Activated naive CD8-positive, alpha-beta T cell treated with anti-CD3 and anti-CD28 coated beads, Interleukin-2, amount 10 ng/mL, durations not matched to agents 7 days and 5 days (primary cell): ENCODE results near the gene TMC4. TPM values are rescaled to one million over a fixed set of nuclear protein-coding genes. Genes with fewer than 3 reads are reported as not detected.
A peak's percentile ranks its signal among the peaks of the same experiment; 100 is the strongest.
"Not testable (repeated sequence)": the region's sequence is repeated elsewhere in the genome, so short reads cannot be mapped to it uniquely, and the experiment has no call there.

Source experiments
- ATAC-seq: fragments of 150-1000 bp; cut with Tn5 transposase; one replicate; pipeline ENCODE4 v1.10.0; 2021; ENCODE audit warnings: low read depth, moderate library complexity
- POLR2A ChIA-PET: fragments of 350-600 bp; sonication (Branson Sonifier 250); formaldehyde crosslinking; loops from one replicate; lab custom pipeline; 2021; ENCODE audit warnings: antibody characterized with exemption; lab: Charles Lee
- DNase-seq: peaks from one replicate; pipeline ENCODE4 v3.0.0; 2021
- H3K27ac Mint-ChIP-seq: one replicate; pipeline ENCODE4 v1.8.0; 2022; ENCODE audit warnings: mild to moderate bottlenecking, mixed read lengths
- H3K27me3 Mint-ChIP-seq: one replicate; pipeline ENCODE4 v1.8.0; 2022; ENCODE audit warnings: mild to moderate bottlenecking, moderate library complexity, mixed read lengths
- H3K36me3 Mint-ChIP-seq: one replicate; pipeline ENCODE4 v1.8.0; 2021; ENCODE audit warnings: mild to moderate bottlenecking, mixed read lengths
- H3K4me1 Mint-ChIP-seq: one replicate; pipeline ENCODE4 v1.8.0; 2021; ENCODE audit warnings: mixed read lengths
- H3K4me3 Mint-ChIP-seq: one replicate; pipeline ENCODE4 v1.8.0; 2022; ENCODE audit warnings: mild to moderate bottlenecking, moderate library complexity, mixed read lengths
- H3K9me3 Mint-ChIP-seq: one replicate; pipeline ENCODE4 v1.8.0; 2021; ENCODE audit warnings: mixed read lengths
- total RNA-seq, 2 experiments: library from RNA; stranded (reverse); gene quantifications; one replicate each; pipeline ENCODE4 v1.2.3, GENCODE V29; 2021

The TMC4 gene
- total RNA-seq, 2 experiments from 2014 or later = 1.7 to 3.0 TPM

GRCh38 chr19:54186351-54186750 is 13.4 kb upstream of the TMC4 start:
- Mint-ChIP-seq H3K4me3 (no peak overlapping the region), H3K9me3 (no peaks in the 10 kb centered on the region), H3K27me3 (no peaks in the 10 kb centered on the region), H3K4me1 (peaks cover 15% of the 10 kb centered on the region), H3K27ac (no peak overlapping the region), H3K36me3 (peaks cover 8% of the 10 kb centered on the region)
- no peak for ATAC-seq
- POLR2A ChIA-PET = interaction anchor here (6.7 kb wide), 1 partner anchor 14 kb away, joined by 106 read pairs; the partner anchor contains the start of gene RPS9
- DNase-seq = no peak

- Mint-ChIP-seq H3K27ac (no peak overlapping the region), H3K27me3 (no peaks in the 10 kb centered on the region), H3K9me3 (no peaks in the 10 kb centered on the region), H3K4me1 (peaks cover 15% of the 10 kb centered on the region), H3K4me3 (no peak overlapping the region), H3K36me3 (peaks cover 8% of the 10 kb centered on the region)
- DNase-seq = no peak
- ATAC-seq = no peak
- POLR2A ChIA-PET = interaction anchor here (1.0 kb wide), 1 partner anchor 18 kb away, joined by 3 read pairs; the partner anchor contains the start of gene RPS9
Measured at GRCh38 chr19:54183431-54183830, 10.5 kb upstream of the TMC4 start.

- H3K27me3 Mint-ChIP-seq, H3K9me3 Mint-ChIP-seq, H3K4me1 Mint-ChIP-seq, ATAC-seq, H3K4me3 Mint-ChIP-seq, DNase-seq, POLR2A ChIA-PET, H3K27ac Mint-ChIP-seq: not testable (repeated sequence)
- peaks cover 11% of the 10 kb centered on the region for H3K36me3 Mint-ChIP-seq
Measured at GRCh38 chr19:54181894-54182293, 8.9 kb upstream of the TMC4 start.

DNA sequence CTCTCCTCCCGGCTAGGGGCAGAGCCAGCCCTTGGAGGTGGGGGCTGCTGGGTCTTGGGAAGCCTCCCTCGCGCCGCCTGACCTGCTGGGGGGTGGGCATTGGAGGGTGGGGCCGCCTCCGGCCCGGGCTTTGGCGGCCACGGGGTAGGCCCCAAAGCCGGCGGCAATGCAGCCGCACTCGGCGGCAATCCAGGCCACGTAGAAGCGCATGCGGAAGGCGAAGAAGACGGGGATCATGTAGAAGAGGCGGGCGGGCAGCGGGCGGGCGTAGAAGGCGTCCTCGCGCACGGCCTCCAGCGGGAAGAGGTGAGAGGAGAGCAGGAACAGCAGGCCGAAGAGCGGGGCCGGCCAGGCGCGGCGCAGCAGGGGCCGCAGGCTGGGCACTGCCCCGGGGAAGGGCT is 7.7 kb upstream of the TMC4 start:
- no peaks in the 10 kb centered on the region for H3K9me3 Mint-ChIP-seq
- POLR2A ChIA-PET = no interaction called here

GRCh38 chr19:54179921-54180461 is 7.0 kb upstream of the TMC4 start:
- Mint-ChIP-seq H3K4me3 (no peak overlapping the region), H3K4me1 (peaks cover 3% of the 10 kb centered on the region), H3K9me3 (no peaks in the 10 kb centered on the region), H3K27me3 (no peaks in the 10 kb centered on the region), H3K27ac (no peak overlapping the region), H3K36me3 (peaks cover 7% of the 10 kb centered on the region)
- ATAC-seq = peak; percentile 19
- DNase-seq = no peak
- POLR2A ChIA-PET = no interaction called here

More for the DNA sequence above, 7.7 kb upstream of the TMC4 start:
- DNase-seq (no peak), ATAC-seq (no peak)
- Mint-ChIP-seq H3K27me3 (no peaks in the 10 kb centered on the region), H3K36me3 (peaks cover 7% of the 10 kb centered on the region), H3K27ac (no peak overlapping the region), H3K4me1 (peaks cover 6% of the 10 kb centered on the region), H3K4me3 (no peak overlapping the region)

DNA sequence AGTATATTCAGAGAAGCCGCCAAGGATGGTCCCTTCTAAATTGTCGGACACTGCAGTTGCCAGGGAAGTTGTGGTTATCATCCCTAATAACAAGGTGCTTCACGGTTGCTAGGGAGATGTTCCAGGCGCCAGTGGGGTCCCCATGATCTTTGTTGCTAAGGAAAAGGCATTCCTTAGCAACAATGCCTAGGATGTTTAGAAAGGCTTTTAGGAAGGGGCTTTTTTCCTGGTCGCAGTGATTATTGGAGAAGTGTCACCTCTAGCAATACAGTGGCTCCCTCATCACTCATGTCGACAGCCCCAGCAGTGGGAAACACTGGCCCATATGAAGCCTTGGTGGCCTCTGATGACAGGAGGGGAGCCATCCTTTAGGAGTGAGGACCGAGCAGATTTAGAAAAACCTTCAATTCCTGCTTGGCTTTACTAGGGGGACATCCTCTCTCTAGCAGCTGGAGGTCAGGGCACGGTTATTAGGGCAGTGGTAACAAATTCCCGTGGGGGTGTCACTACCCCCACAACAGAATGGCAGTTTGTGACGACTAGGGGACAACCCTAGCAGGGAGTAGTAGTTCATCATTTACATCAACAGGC is 6.4 kb upstream of the TMC4 start:
- no peaks in the 10 kb centered on the region for H3K9me3 Mint-ChIP-seq
- POLR2A ChIA-PET = no interaction called here
- H3K4me3 Mint-ChIP-seq = no peak overlapping the region
- no peak overlapping the region for H3K27ac Mint-ChIP-seq
- H3K4me1 Mint-ChIP-seq = peaks cover 3% of the 10 kb centered on the region
- peaks cover 7% of the 10 kb centered on the region for H3K36me3 Mint-ChIP-seq
- no peaks in the 10 kb centered on the region for H3K27me3 Mint-ChIP-seq
- no peak for DNase-seq
- no peak for ATAC-seq

GRCh38 chr19:54178581-54179261 is 5.8 kb upstream of the TMC4 start:
- H3K9me3 Mint-ChIP-seq = no peaks in the 10 kb centered on the region
- peaks cover 2% of the 10 kb centered on the region for H3K4me1 Mint-ChIP-seq
- H3K4me3 Mint-ChIP-seq = no peak overlapping the region
- ATAC-seq (peak; percentile 82), DNase-seq (no peak)
- peaks cover 4% of the 10 kb centered on the region for H3K36me3 Mint-ChIP-seq
- H3K27ac Mint-ChIP-seq = no peak overlapping the region
- H3K27me3 Mint-ChIP-seq = no peaks in the 10 kb centered on the region
- POLR2A ChIA-PET = no interaction called here

GRCh38 chr19:54173951-54174834 is 1.2 kb upstream of the TMC4 start:
- no peaks in the 10 kb centered on the region for H3K9me3 Mint-ChIP-seq
- DNase-seq (no peak), ATAC-seq (no peak)
- peaks cover 1% of the 10 kb centered on the region for H3K4me1 Mint-ChIP-seq
- peaks cover 4% of the 10 kb centered on the region for H3K36me3 Mint-ChIP-seq
- H3K27me3 Mint-ChIP-seq = no peaks in the 10 kb centered on the region
- POLR2A ChIA-PET = interaction anchor here (0.6 to 1.3 kb wide), 4 partner anchors 10 to 84 kb away, joined by 3 to 5 read pairs (median 4); partner anchors contain the start of gene MBOAT7
- no peak overlapping the region for H3K27ac Mint-ChIP-seq
- H3K4me3 Mint-ChIP-seq = no peak overlapping the region

- no peak overlapping the region for H3K4me3 Mint-ChIP-seq
- POLR2A ChIA-PET = interaction anchor here (0.6 to 1.3 kb wide), 4 partner anchors 10 to 16 kb away, joined by 3 to 5 read pairs (median 4); partner anchors contain the start of genes LENG1 and MBOAT7
- H3K4me1 Mint-ChIP-seq = peaks cover 1% of the 10 kb centered on the region
- H3K9me3 Mint-ChIP-seq = no peaks in the 10 kb centered on the region
- DNase-seq (no peak), ATAC-seq (no peak)
- H3K36me3 Mint-ChIP-seq = peaks cover 4% of the 10 kb centered on the region
- H3K27me3 Mint-ChIP-seq = no peaks in the 10 kb centered on the region
- no peak overlapping the region for H3K27ac Mint-ChIP-seq
Measured at GRCh38 chr19:54173359-54173699, 369 bp upstream of the TMC4 start.

- H3K4me3 Mint-ChIP-seq, ATAC-seq, POLR2A ChIA-PET, H3K4me1 Mint-ChIP-seq, H3K27me3 Mint-ChIP-seq, H3K36me3 Mint-ChIP-seq, DNase-seq, H3K27ac Mint-ChIP-seq, H3K9me3 Mint-ChIP-seq: not testable (repeated sequence)
Measured at GRCh38 chr19:54171736-54172431, 1.1 kb downstream of the TMC4 start.

- POLR2A ChIA-PET = no interaction called here
- DNase-seq (no peak), ATAC-seq (no peak)
- H3K27me3 Mint-ChIP-seq = no peaks in the 10 kb centered on the region
- peaks cover 6% of the 10 kb centered on the region for H3K4me1 Mint-ChIP-seq
- H3K27ac Mint-ChIP-seq = no peak overlapping the region
- H3K36me3 Mint-ChIP-seq = no peaks in the 10 kb centered on the region
- H3K4me3 Mint-ChIP-seq = no peak overlapping the region
- H3K9me3 Mint-ChIP-seq = no peaks in the 10 kb centered on the region
Measured at GRCh38 chr19:54169149-54169740, 3.7 kb downstream of the TMC4 start.

GRCh38 chr19:54168174-54168917 is 4.6 kb downstream of the TMC4 start:
- H3K4me3 Mint-ChIP-seq = no peak overlapping the region

More at GRCh38 chr19:54168174-54168917, 4.6 kb downstream of the TMC4 start:
- Mint-ChIP-seq H3K27me3 (no peaks in the 10 kb centered on the region), H3K4me1 (peaks cover 8% of the 10 kb centered on the region), H3K27ac (no peak overlapping the region), H3K9me3 (no peaks in the 10 kb centered on the region), H3K36me3 (no peaks in the 10 kb centered on the region)
- POLR2A ChIA-PET = interaction anchor here (1.0 to 1.5 kb wide), 2 partner anchors 20 to 98 kb away, joined by 3 to 5 read pairs; no protein-coding TSS in a partner anchor
- ATAC-seq (peak; percentile 85), DNase-seq (peak; percentile 94)
